Ectodermal cell (in vitro differentiated cells): ENCODE data around the gene KIAA0753.
A peak's percentile ranks its signal among the peaks of the same experiment; 100 is the strongest.
"Not testable (repeated sequence)": the region's sequence is repeated elsewhere in the genome, so short reads cannot be mapped to it uniquely, and the experiment has no call there.

Source experiments
- H3K27ac ChIP-seq: 2 replicates; pipeline ENCODE4 v1.7.0; 2013; ENCODE audit warnings: mild to moderate bottlenecking, low read depth, low read length; ENCODE audit not compliant: insufficient read depth, poor library complexity, severe bottlenecking
- H3K27me3 ChIP-seq: 2 replicates; pipeline ENCODE4 v1.7.0; 2013; ENCODE audit warnings: mild to moderate bottlenecking, low read length; ENCODE audit not compliant: insufficient read depth, control insufficient read depth, poor library complexity, severe bottlenecking
- H3K36me3 ChIP-seq: one replicate; pipeline ENCODE4 v1.7.0; 2013; ENCODE audit warnings: low read length; ENCODE audit not compliant: control insufficient read depth, insufficient read depth
- H3K4me1 ChIP-seq: one replicate; pipeline ENCODE4 v1.7.0; 2013; ENCODE audit warnings: low read length; ENCODE audit not compliant: control insufficient read depth, insufficient read depth
- H3K4me3 ChIP-seq: 2 replicates; pipeline ENCODE4 v1.7.0; 2013; ENCODE audit warnings: low read depth, low read length, control low read depth; ENCODE audit not compliant: insufficient read depth
- H3K9me3 ChIP-seq: 2 replicates; pipeline ENCODE4 v1.7.0; 2013; ENCODE audit warnings: mild to moderate bottlenecking, low read length, moderate library complexity; ENCODE audit not compliant: control insufficient read depth
- WGBS, 2 experiments: methylation state at CpG; one replicate each; pipeline ENCODE4 v1.1.7; 2013; ENCODE audit warnings: missing lambda C conversion rate in 2 of 2; 5-methylcytosine and 5-hydroxymethylcytosine counted together

KIAA0753 gene

DNA sequence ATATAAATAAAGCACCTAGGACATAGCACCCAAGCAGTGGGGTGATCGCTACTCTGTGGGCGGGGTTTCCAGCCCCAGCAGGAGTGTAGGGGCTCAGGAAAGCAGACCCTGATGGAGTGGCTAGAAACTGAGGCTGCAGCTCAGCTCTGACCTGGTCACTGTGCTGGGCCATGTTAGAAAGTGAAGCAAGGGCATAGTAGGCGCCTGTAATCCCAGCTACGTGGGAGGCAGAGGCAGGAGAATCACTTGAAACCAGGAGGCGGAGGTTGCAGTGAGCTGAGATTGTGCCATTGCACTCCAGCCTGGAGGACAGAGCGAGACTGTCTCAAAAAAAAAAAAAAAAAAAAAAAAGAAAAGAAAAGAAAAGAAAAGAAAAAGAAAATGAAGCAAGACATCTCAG lies 67.0 kb downstream of the KIAA0753 start:
- H3K27ac ChIP-seq, H3K36me3 ChIP-seq, H3K9me3 ChIP-seq, H3K27me3 ChIP-seq, H3K4me3 ChIP-seq: not testable (repeated sequence)
- H3K4me1 ChIP-seq: peaks cover 21% of the 10 kb centered on the region
- WGBS, 2 experiments: 96 to 97% methylated on average over 5 to 6 of the region's 6 CpGs

DNA sequence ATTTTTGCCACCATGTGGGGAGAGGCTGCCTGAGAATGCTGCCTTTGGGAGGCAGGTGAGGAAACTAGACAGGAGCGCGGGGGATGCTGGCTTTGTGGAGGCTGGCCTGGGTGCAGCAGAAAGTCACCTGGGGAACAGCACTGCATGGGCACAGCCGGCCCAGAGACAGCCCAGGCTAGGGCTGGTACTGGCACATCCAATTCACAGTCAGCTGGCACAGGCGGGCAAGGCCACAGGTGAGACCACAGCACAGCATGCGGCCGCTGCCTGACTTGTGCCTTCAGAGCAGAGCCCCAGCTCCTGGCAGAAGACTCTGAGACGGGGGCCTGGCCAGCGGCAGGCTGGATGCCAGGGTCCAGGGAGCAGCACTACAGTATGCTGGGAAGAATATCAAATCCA lies 67.5 kb downstream of the KIAA0753 start:
- H3K4me3 ChIP-seq: no peak overlapping the region
- WGBS, 2 experiments: 94 to 95% methylated on average over 8 of the region's 8 CpGs
- H3K27me3 ChIP-seq: no peaks in the 10 kb centered on the region
- H3K27ac ChIP-seq: no peak overlapping the region
- H3K36me3 ChIP-seq: peaks cover 4% of the 10 kb centered on the region
- H3K9me3 ChIP-seq: no peaks in the 10 kb centered on the region
- H3K4me1 ChIP-seq: peaks cover 26% of the 10 kb centered on the region

DNA sequence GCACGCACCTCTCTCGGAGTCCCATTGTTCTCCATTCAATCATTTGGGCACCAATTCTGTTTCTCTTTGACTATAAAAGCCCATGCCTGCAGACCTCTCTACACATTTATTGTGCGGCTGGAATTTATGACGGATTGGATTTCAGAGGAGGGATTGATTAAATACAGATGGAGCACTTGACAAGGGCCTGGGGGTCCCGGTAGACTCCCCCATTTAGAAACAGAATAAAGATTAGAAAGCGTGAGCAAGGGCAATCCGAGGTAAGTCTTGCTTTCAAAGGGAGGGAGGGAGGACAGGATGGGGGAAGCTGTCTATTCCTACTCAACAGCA lies 69.1 kb downstream of the KIAA0753 start:
- Histone ChIP-seq H3K4me1 (peaks cover 33% of the 10 kb centered on the region), H3K27me3 (no peaks in the 10 kb centered on the region), H3K36me3 (no peaks in the 10 kb centered on the region), H3K9me3 (no peaks in the 10 kb centered on the region), H3K27ac (no peak overlapping the region), H3K4me3 (no peak overlapping the region)
- 86 to 90% methylated on average over 7 of the region's 7 CpGs for WGBS, 2 experiments

DNA sequence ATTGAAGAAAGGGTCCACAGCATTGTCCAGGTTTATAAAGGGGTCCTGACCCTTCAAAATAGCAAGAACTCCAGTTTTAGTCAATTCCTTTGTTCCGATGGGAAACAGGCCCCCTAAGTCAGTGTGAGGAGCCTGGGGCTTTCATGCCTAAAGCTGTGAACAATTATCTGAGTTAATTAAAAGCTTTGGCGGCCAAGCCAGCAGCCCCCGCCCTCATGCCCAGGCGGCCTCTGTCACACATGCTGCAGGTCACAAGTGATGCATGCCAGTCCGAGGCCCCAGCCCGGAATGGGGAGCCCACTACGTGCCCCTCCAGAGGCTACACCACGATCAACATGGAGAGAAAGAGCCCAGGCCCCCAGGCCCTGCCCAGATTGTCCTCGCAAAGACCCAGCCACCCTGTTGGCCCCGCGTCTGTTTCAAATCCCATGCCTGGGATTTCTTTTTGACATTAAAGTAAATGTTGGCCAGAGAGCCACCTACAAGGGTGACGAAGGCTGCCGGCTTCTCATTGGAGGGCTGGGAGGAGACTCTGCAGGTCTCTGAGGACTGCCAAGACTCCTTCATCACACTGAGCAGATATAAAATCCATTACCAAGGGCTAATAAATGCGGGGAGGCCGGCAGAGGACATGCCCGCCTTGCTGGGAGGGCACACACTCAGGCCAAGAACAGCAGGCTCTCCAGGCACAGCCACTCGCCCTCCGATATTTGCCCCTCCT lies 69.6 kb downstream of the KIAA0753 start:
- no peaks in the 10 kb centered on the region for H3K36me3 ChIP-seq
- WGBS, 2 experiments: 87 to 90% methylated on average over 18 of the region's 18 CpGs
- H3K27ac ChIP-seq: peak overlapping the region; percentile 9
- no peaks in the 10 kb centered on the region for H3K27me3 ChIP-seq
- no peaks in the 10 kb centered on the region for H3K9me3 ChIP-seq
- no peak overlapping the region for H3K4me3 ChIP-seq
- peaks cover 33% of the 10 kb centered on the region for H3K4me1 ChIP-seq

GRCh38 chr17:6569370-6570285 lies 70.9 kb downstream of the KIAA0753 start:
- WGBS, 2 experiments: 96% methylated on average over 10 of the region's 10 CpGs
- H3K27ac ChIP-seq: no peak overlapping the region
- H3K4me3 ChIP-seq: no peak overlapping the region
- no peaks in the 10 kb centered on the region for H3K9me3 ChIP-seq
- no peaks in the 10 kb centered on the region for H3K27me3 ChIP-seq
- H3K4me1 ChIP-seq: peaks cover 23% of the 10 kb centered on the region
- no peaks in the 10 kb centered on the region for H3K36me3 ChIP-seq

- WGBS, 2 experiments: 81 to 87% methylated on average over 12 of the region's 12 CpGs
- Histone ChIP-seq H3K36me3 (no peaks in the 10 kb centered on the region), H3K4me3 (no peak overlapping the region), H3K9me3 (no peaks in the 10 kb centered on the region), H3K27ac (no peak overlapping the region), H3K4me1 (peaks cover 23% of the 10 kb centered on the region), H3K27me3 (no peaks in the 10 kb centered on the region)
Measured at GRCh38 chr17:6568184-6568758, 72.2 kb downstream of the KIAA0753 start.

GRCh38 chr17:6567528-6568183 lies 72.9 kb downstream of the KIAA0753 start:
- Histone ChIP-seq H3K4me1 (peaks cover 23% of the 10 kb centered on the region), H3K27ac (no peak overlapping the region), H3K36me3 (no peaks in the 10 kb centered on the region), H3K4me3 (no peak overlapping the region), H3K9me3 (no peaks in the 10 kb centered on the region), H3K27me3 (no peaks in the 10 kb centered on the region)
- 55 to 57% methylated on average over 15 of the region's 15 CpGs for WGBS, 2 experiments

DNA sequence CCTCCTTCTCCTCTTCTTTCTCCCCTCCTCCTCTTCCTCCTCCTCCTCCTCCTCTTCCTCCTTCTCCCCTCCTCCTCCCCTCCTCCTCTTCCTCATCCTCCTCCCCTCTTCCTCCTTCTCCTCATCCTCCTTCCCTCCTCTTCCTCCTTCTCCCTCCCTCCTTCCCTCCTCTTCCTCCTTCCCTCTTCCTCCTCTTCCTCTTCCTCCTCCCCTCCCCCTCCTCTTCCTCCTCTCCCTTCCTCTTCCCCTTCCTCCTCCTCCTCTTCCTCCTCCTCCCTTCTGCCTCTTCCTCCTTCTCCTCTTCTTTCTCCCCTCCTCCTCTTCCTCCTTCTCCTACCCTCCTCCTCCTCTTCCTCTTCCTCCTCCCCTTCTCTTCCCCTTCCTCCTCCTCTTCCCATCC lies 79.1 kb downstream of the KIAA0753 start:
- no peaks in the 10 kb centered on the region for H3K9me3 ChIP-seq
- peaks cover 44% of the 10 kb centered on the region for H3K27me3 ChIP-seq
- no peak overlapping the region for H3K27ac ChIP-seq
- no peaks in the 10 kb centered on the region for H3K36me3 ChIP-seq
- peaks cover 3% of the 10 kb centered on the region for H3K4me1 ChIP-seq
- no peak overlapping the region for H3K4me3 ChIP-seq

DNA sequence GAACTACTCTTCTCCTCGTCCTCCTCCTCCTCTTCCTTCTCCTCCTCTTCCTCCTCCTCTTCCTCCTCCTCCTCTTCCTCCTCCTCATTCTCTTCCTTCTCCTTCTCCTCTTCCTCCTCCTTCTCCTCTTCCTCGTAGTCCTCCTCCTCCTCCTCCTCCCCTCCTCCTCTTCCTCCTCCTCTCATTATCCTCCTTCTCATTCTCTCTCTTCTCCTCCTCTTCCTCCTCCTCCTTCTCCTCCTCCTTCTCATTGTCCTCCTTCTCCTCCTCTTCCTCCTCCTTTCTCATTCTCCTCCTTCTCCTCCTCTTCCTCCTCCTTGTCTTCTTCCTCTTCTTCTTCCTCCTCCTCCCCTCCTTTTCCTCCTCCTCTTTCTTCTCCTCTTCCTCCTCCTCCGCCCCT lies 80.0 kb downstream of the KIAA0753 start:
- Histone ChIP-seq H3K9me3 (no peaks in the 10 kb centered on the region), H3K36me3 (no peaks in the 10 kb centered on the region), H3K27ac (no peak overlapping the region), H3K27me3 (peaks cover 52% of the 10 kb centered on the region), H3K4me3 (no peak overlapping the region), H3K4me1 (peaks cover 7% of the 10 kb centered on the region)
- WGBS, 2 experiments: 82 to 83% methylated on average over 3 of the region's 3 CpGs

GRCh38 chr17:6559753-6560215 lies 80.7 kb downstream of the KIAA0753 start:
- Histone ChIP-seq H3K9me3 (no peaks in the 10 kb centered on the region), H3K36me3 (no peaks in the 10 kb centered on the region), H3K27ac (no peak overlapping the region), H3K4me3 (no peak overlapping the region), H3K4me1 (peaks cover 14% of the 10 kb centered on the region), H3K27me3 (peaks cover 59% of the 10 kb centered on the region)
- WGBS, 2 experiments: 91 to 94% methylated on average over 5 of the region's 5 CpGs
